HG03060 (cell line): ENCODE measurements around the gene SPATA19.

Source experiments
- ATAC-seq: cut with Tn5 transposase; IDR thresholded peaks from one replicate; pipeline ENCODE4 v1.9.1; 2021; ENCODE audit warnings: low read depth, moderate number of reproducible peaks; ENCODE audit not compliant: unreplicated experiment

Gene SPATA19

GRCh38 chr11:133793271-133794035 is 51.9 kb downstream of the SPATA19 start:
- no peak for ATAC-seq

- no peak for ATAC-seq
Measured at GRCh38 chr11:133790995-133791394, 54.3 kb downstream of the SPATA19 start.
